ENCODE results near the gene CTTNBP2.

Gene CTTNBP2

DNA sequence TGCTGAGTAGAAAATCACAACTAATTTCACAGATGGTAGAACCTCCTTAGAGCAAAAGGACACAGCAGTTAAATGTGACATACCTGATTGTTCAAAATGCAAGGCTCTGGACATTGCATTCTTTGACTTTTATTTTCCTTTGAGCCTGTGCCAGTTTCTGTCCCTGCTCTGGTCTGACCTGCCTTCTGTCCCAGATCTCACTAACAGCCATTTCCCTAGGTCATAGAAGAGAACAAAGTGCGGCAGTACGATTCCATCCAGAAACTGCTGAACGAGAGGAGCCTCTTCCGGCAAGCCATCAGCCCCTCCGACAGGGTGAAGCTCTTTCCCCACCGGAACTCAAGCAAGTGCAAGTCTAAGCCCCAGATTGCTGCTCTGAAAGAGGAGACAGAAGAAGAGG is 206.6 kb downstream of the CTTNBP2 start:
- H3K27me3 ChIP-seq (ENCODE audit: insufficient read depth, poor library complexity, severe bottlenecking) = no peaks in the 10 kb centered on the region
- no peak overlapping the region for H3K4me3 ChIP-seq (replicated peaks; ENCODE audit: insufficient read depth, low read length)
- TF ChIP-seq SPI1 (IDR thresholded peaks at IDR 0.05; ENCODE audit: borderline replicate concordance, low read depth) (no peak), GABPA (IDR thresholded peaks at IDR 0.05; ENCODE audit: low read depth) (no peak), POLR2AphosphoS5 (IDR thresholded peaks at IDR 0.05; ENCODE audit: low read depth) (no peak)
- TF ChIP-seq, protein P1, sequence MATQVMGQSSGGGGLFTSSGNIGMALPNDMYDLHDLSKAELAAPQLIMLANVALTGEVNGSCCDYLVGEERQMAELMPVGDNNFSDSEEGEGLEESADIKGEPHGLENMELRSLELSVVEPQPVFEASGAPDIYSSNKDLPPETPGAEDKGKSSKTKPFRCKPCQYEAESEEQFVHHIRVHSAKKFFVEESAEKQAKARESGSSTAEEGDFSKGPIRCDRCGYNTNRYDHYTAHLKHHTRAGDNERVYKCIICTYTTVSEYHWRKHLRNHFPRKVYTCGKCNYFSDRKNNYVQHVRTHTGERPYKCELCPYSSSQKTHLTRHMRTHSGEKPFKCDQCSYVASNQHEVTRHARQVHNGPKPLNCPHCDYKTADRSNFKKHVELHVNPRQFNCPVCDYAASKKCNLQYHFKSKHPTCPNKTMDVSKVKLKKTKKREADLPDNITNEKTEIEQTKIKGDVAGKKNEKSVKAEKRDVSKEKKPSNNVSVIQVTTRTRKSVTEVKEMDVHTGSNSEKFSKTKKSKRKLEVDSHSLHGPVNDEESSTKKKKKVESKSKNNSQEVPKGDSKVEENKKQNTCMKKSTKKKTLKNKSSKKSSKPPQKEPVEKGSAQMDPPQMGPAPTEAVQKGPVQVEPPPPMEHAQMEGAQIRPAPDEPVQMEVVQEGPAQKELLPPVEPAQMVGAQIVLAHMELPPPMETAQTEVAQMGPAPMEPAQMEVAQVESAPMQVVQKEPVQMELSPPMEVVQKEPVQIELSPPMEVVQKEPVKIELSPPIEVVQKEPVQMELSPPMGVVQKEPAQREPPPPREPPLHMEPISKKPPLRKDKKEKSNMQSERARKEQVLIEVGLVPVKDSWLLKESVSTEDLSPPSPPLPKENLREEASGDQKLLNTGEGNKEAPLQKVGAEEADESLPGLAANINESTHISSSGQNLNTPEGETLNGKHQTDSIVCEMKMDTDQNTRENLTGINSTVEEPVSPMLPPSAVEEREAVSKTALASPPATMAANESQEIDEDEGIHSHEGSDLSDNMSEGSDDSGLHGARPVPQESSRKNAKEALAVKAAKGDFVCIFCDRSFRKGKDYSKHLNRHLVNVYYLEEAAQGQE (IDR thresholded peaks at IDR 0.05; ENCODE audit: insufficient replicate concordance, low read depth) = no peak
- TF ChIP-seq, protein P2, sequence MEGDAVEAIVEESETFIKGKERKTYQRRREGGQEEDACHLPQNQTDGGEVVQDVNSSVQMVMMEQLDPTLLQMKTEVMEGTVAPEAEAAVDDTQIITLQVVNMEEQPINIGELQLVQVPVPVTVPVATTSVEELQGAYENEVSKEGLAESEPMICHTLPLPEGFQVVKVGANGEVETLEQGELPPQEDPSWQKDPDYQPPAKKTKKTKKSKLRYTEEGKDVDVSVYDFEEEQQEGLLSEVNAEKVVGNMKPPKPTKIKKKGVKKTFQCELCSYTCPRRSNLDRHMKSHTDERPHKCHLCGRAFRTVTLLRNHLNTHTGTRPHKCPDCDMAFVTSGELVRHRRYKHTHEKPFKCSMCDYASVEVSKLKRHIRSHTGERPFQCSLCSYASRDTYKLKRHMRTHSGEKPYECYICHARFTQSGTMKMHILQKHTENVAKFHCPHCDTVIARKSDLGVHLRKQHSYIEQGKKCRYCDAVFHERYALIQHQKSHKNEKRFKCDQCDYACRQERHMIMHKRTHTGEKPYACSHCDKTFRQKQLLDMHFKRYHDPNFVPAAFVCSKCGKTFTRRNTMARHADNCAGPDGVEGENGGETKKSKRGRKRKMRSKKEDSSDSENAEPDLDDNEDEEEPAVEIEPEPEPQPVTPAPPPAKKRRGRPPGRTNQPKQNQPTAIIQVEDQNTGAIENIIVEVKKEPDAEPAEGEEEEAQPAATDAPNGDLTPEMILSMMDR (IDR thresholded peaks at IDR 0.05; ENCODE audit: insufficient read depth, low read length) = no peak
- H3K27ac ChIP-seq (replicated peaks) = no peak overlapping the region
- no peak for DNase-seq (ENCODE audit: low read depth in 1 of 2, low spot score in 1 of 2)

DNA sequence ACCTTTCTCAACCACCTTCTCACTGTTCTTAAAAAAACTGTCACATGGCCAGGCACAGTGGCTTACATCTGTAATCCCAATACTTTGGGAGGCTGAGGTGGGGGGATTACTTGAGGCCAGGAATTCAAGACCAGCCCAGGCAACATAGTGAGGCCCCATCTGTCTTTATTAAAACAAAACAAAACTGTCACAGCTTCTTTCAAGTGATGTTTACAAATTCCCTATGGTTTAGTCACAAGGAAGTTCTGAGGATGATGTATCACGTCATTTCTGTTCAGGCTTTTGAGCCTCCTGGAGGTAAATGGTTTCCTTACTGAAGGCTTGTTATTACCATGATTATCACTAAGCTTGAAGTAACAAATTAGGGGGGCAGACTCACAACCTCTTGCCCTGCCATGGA is 207.2 kb downstream of the CTTNBP2 start:
- DNase-seq (ENCODE audit: low read depth in 1 of 2, low spot score in 1 of 2) = no peak
- TF ChIP-seq, protein P1 (IDR thresholded peaks at IDR 0.05; ENCODE audit: insufficient replicate concordance, low read depth) = no peak
- TF ChIP-seq SPI1 (IDR thresholded peaks at IDR 0.05; ENCODE audit: borderline replicate concordance, low read depth) (no peak), GABPA (IDR thresholded peaks at IDR 0.05; ENCODE audit: low read depth) (no peak), POLR2AphosphoS5 (IDR thresholded peaks at IDR 0.05; ENCODE audit: low read depth) (no peak)
- TF ChIP-seq, protein P2 (IDR thresholded peaks at IDR 0.05; ENCODE audit: insufficient read depth, low read length) = no peak
- Histone ChIP-seq H3K27ac (replicated peaks) (no peak overlapping the region), H3K27me3 (ENCODE audit: insufficient read depth, poor library complexity, severe bottlenecking) (no peaks in the 10 kb centered on the region), H3K4me3 (replicated peaks; ENCODE audit: insufficient read depth, low read length) (no peak overlapping the region)

DNA sequence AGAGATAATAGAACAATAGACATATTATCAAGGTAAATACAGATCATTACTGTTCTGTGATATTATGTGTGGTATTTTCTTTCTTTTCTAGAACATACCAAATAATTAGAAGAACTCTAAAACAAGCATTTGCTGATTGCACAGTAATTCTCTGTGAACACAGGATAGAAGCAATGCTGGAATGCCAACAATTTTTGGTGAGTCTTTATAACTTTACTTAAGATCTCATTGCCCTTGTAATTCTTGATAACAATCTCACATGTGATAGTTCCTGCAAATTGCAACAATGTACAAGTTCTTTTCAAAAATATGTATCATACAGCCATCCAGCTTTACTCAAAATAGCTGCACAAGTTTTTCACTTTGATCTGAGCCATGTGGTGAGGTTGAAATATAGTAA is 207.9 kb downstream of the CTTNBP2 start:
- TF ChIP-seq, protein P1 (IDR thresholded peaks at IDR 0.05; ENCODE audit: insufficient replicate concordance, low read depth) = no peak
- TF ChIP-seq GABPA (IDR thresholded peaks at IDR 0.05; ENCODE audit: low read depth) (no peak), POLR2AphosphoS5 (IDR thresholded peaks at IDR 0.05; ENCODE audit: low read depth) (no peak), SPI1 (IDR thresholded peaks at IDR 0.05; ENCODE audit: borderline replicate concordance, low read depth) (no peak)
- TF ChIP-seq, protein P2 (IDR thresholded peaks at IDR 0.05; ENCODE audit: insufficient read depth, low read length) = no peak
- H3K27me3 ChIP-seq (ENCODE audit: insufficient read depth, poor library complexity, severe bottlenecking) = no peaks in the 10 kb centered on the region
- no peak for DNase-seq (ENCODE audit: low read depth in 1 of 2, low spot score in 1 of 2)
- H3K4me3 ChIP-seq (replicated peaks; ENCODE audit: insufficient read depth, low read length) = no peak overlapping the region
- H3K27ac ChIP-seq (replicated peaks) = no peak overlapping the region
